Astrocyte (in vitro differentiated cells and primary cell): ENCODE results near the gene HMCN2. TPM values are rescaled to one million over a fixed set of nuclear protein-coding genes. Genes with fewer than 3 reads are reported as not detected.

Experiments
- DNase-seq: peaks from one replicate; pipeline ENCODE4 v3.0.0-alpha.2; 2010; ENCODE audit warnings: low read depth
- FAIRE-seq: peaks from 2 replicates; lab custom pipeline; 2011; peaks lifted over from hg19 to GRCh38; lab: Jason Lieb, UNC
- H2AFZ ChIP-seq: 2 replicates; pipeline ENCODE4 v1.6.0; 2012; ENCODE audit warnings: low read depth, low read length, inconsistent platforms
- H3K27ac ChIP-seq: 2 replicates; pipeline ENCODE4 v1.5.1; 2011; ENCODE audit warnings: low read depth, low read length, inconsistent platforms
- H3K27me3 ChIP-seq: 2 replicates; pipeline ENCODE4 v1.6.0; 2011; ENCODE audit warnings: low read length, inconsistent platforms; ENCODE audit not compliant: insufficient read depth
- H3K36me3 ChIP-seq: 2 replicates; pipeline ENCODE4 v1.5.1; 2011; ENCODE audit warnings: low read length, inconsistent platforms; ENCODE audit not compliant: insufficient read depth
- H3K4me1 ChIP-seq: 2 replicates; pipeline ENCODE4 v1.5.1; 2011; ENCODE audit warnings: low read length, inconsistent platforms; ENCODE audit not compliant: insufficient read depth
- H3K4me2 ChIP-seq: 2 replicates; pipeline ENCODE4 v1.6.0; 2012; ENCODE audit warnings: low read length, inconsistent platforms
- H3K4me3 ChIP-seq: 2 replicates; pipeline ENCODE4 v1.5.1; 2011; ENCODE audit warnings: low read depth, mild to moderate bottlenecking, low read length, inconsistent platforms; ENCODE audit not compliant: insufficient read depth
- H3K79me2 ChIP-seq: 2 replicates; pipeline ENCODE4 v1.6.0; 2012; ENCODE audit warnings: mild to moderate bottlenecking, low read length, inconsistent platforms; ENCODE audit not compliant: insufficient read depth
- H3K9ac ChIP-seq: 2 replicates; pipeline ENCODE4 v1.6.0; 2012; ENCODE audit warnings: mild to moderate bottlenecking, low read length, inconsistent platforms
- H3K9me3 ChIP-seq: 2 replicates; pipeline ENCODE4 v1.5.1; 2012; ENCODE audit warnings: low read depth, mild to moderate bottlenecking, low read length, inconsistent platforms; ENCODE audit not compliant: insufficient read depth
- H4K20me1 ChIP-seq: 2 replicates; pipeline ENCODE4 v1.6.0; 2012; ENCODE audit warnings: low read length, inconsistent platforms; ENCODE audit not compliant: insufficient read depth
- H3K27ac Mint-ChIP-seq: one replicate; pipeline ENCODE4 v1.8.0; 2021; ENCODE audit warnings: mild to moderate bottlenecking, mixed read lengths; ENCODE audit not compliant: unreplicated experiment
- H3K27me3 Mint-ChIP-seq: one replicate; pipeline ENCODE4 v1.8.0; 2021; ENCODE audit warnings: low read depth, mixed read lengths; ENCODE audit not compliant: unreplicated experiment
- H3K36me3 Mint-ChIP-seq: one replicate; pipeline ENCODE4 v1.8.0; 2021; ENCODE audit warnings: low read depth, mixed read lengths; ENCODE audit not compliant: unreplicated experiment
- H3K4me1 Mint-ChIP-seq: one replicate; pipeline ENCODE4 v1.8.0; 2021; ENCODE audit warnings: low read depth, mixed read lengths; ENCODE audit not compliant: unreplicated experiment
- H3K4me3 Mint-ChIP-seq: one replicate; pipeline ENCODE4 v1.8.0; 2021; ENCODE audit warnings: mild to moderate bottlenecking, moderate library complexity, mixed read lengths; ENCODE audit not compliant: unreplicated experiment
- H3K9me3 Mint-ChIP-seq: one replicate; pipeline ENCODE4 v1.8.0; 2021; ENCODE audit warnings: mild to moderate bottlenecking, mixed read lengths; ENCODE audit not compliant: unreplicated experiment
- CTCF ChIP-seq: IDR thresholded peaks from 2 replicates; pipeline ENCODE4 v1.5.1; 2011; ENCODE audit warnings: low read depth, mild to moderate bottlenecking, inconsistent platforms, low read length, moderate library complexity; ENCODE audit not compliant: insufficient read depth
- EZH2 ChIP-seq: IDR thresholded peaks from 2 replicates; pipeline ENCODE4 v1.6.1; 2012; ENCODE audit warnings: mild to moderate bottlenecking, low read length, inconsistent platforms; ENCODE audit not compliant: insufficient read depth
- total RNA-seq: library from RNA; stranded (reverse); gene quantifications from 2 replicates; pipeline ENCODE4 v1.2.1, GENCODE V29; 2021

HMCN2 gene
- total RNA-seq, 1 donor from 2014 or later = 1.6 TPM

GRCh38 chr9:130283539-130284248, 18.1 kb downstream of the HMCN2 start:
- Mint-ChIP-seq H3K36me3 (peaks cover 5% of the 10 kb centered on the region), H3K27me3 (peaks cover 58% of the 10 kb centered on the region), H3K27ac (no peak overlapping the region), H3K4me3 (no peak overlapping the region), H3K4me1 (no peaks in the 10 kb centered on the region), H3K9me3 (peaks cover 6% of the 10 kb centered on the region)
- H3K9me3 ChIP-seq = no peaks in the 10 kb centered on the region
- FAIRE-seq = no peak
- no peaks in the 10 kb centered on the region for H3K79me2 ChIP-seq
- H2AFZ ChIP-seq = no peak overlapping the region
- no peak overlapping the region for H3K27ac ChIP-seq
- no peaks in the 10 kb centered on the region for H3K36me3 ChIP-seq
- H4K20me1 ChIP-seq = no peaks in the 10 kb centered on the region
- H3K27me3 ChIP-seq = peaks cover 27% of the 10 kb centered on the region
- H3K4me1 ChIP-seq = no peaks in the 10 kb centered on the region
- no peak overlapping the region for H3K9ac ChIP-seq
- TF ChIP-seq CTCF (no peak), EZH2 (no peak)
- no peak overlapping the region for H3K4me2 ChIP-seq
- no peak overlapping the region for H3K4me3 ChIP-seq
- DNase-seq = no peak

GRCh38 chr9:130284249-130284625, 18.7 kb downstream of the HMCN2 start:
- H4K20me1 ChIP-seq = no peaks in the 10 kb centered on the region
- no peaks in the 10 kb centered on the region for H3K4me1 ChIP-seq
- no peak overlapping the region for H3K4me3 ChIP-seq
- DNase-seq = no peak
- Mint-ChIP-seq H3K36me3 (peaks cover 5% of the 10 kb centered on the region), H3K27ac (no peak overlapping the region), H3K27me3 (peaks cover 62% of the 10 kb centered on the region), H3K4me1 (no peaks in the 10 kb centered on the region), H3K9me3 (peaks cover 5% of the 10 kb centered on the region), H3K4me3 (no peak overlapping the region)
- H3K79me2 ChIP-seq = no peaks in the 10 kb centered on the region
- peaks cover 27% of the 10 kb centered on the region for H3K27me3 ChIP-seq
- H3K9ac ChIP-seq = no peak overlapping the region
- no peaks in the 10 kb centered on the region for H3K36me3 ChIP-seq
- no peak overlapping the region for H3K27ac ChIP-seq
- TF ChIP-seq EZH2 (no peak), CTCF (no peak)
- FAIRE-seq = no peak
- no peak overlapping the region for H2AFZ ChIP-seq
- no peak overlapping the region for H3K4me2 ChIP-seq
- no peaks in the 10 kb centered on the region for H3K9me3 ChIP-seq

- Histone ChIP-seq H2AFZ (no peak overlapping the region), H4K20me1 (no peaks in the 10 kb centered on the region), H3K27me3 (peaks cover 30% of the 10 kb centered on the region), H3K9ac (no peak overlapping the region), H3K9me3 (no peaks in the 10 kb centered on the region), H3K4me3 (no peak overlapping the region), H3K4me2 (no peak overlapping the region), H3K4me1 (no peaks in the 10 kb centered on the region), H3K27ac (no peak overlapping the region), H3K36me3 (no peaks in the 10 kb centered on the region), H3K79me2 (no peaks in the 10 kb centered on the region)
- Mint-ChIP-seq H3K9me3 (peaks cover 3% of the 10 kb centered on the region), H3K4me3 (no peak overlapping the region), H3K27ac (no peak overlapping the region), H3K36me3 (peaks cover 5% of the 10 kb centered on the region), H3K27me3 (peaks cover 63% of the 10 kb centered on the region), H3K4me1 (no peaks in the 10 kb centered on the region)
- no peak for TF ChIP-seq CTCF
- no peak for TF ChIP-seq EZH2
- no peak for FAIRE-seq
- DNase-seq = no peak
These were observed 19.1 kb downstream of the HMCN2 start for GRCh38 chr9:130284690-130285089.
